ENCODE measurements around the gene LRP5. TPM values are rescaled to one million over a fixed set of nuclear protein-coding genes. Genes with fewer than 3 reads are reported as not detected.
"Not testable (repeated sequence)": the region's sequence is repeated elsewhere in the genome, so short reads cannot be mapped to it uniquely, and the experiment has no call there.

Gene LRP5
- polyA plus RNA-seq, 4 donors = 39.7 to 122 (median 78.4) TPM

DNA sequence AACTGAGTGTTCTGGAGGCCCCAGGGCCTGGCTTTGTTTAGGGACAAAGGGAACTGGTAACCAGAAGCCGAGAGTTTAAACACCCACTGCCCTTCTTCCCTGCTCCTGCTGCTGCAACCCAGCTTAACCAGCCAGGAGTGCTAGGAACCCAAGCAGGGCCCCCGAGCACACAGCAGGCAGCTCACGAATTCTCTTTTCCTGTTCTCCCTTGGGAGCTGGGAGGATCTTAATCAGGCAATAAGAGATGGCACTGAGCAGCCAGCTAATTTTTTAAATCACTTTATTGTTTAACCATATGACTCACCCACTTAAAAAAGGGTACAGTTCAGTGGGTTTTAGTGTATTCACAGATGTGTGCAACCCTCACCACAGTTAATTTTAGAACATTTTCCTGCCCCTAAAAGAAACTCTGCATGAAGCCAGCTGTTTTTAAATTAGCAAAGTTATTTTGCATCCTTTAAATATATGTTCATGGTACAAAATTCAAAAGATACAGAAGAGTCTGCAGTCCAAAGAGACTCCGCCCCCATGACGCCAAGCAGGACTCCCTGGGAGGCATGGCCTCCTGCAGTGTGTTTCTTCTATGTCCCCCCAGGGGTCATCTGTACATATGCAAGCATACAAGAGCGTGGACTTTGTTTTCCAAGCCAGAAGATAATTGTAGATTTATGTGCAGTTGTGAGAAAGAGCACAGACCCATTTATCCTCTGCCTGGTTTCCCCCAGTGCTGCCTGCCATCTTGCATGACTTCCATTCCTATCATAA is 129.3 kb downstream of the LRP5 start:
- DNase-seq (no peak), FAIRE-seq (no peak)
- peaks cover 3 to 93% (median 7%) of the 10 kb centered on the region in 3 donors for H3K36me3 ChIP-seq (ENCODE audit: control insufficient read depth in 3 of 3, insufficient read depth in 2 of 3, low read depth in 1 of 3, low read length in 3 of 3)
- no peak overlapping the region for H3K27ac ChIP-seq (ENCODE audit: low read depth in 1 of 3, low read length in 2 of 3)
- H3K9me3 ChIP-seq (ENCODE audit: control insufficient read depth in 2 of 2, insufficient read depth in 1 of 2, low read depth in 1 of 2, low read length in 1 of 2) = no peaks in the 10 kb centered on the region
- no peaks in the 10 kb centered on the region for H3K4me1 ChIP-seq (ENCODE audit: control insufficient read depth in 3 of 3, insufficient read depth in 2 of 3, low read depth in 1 of 3, low read length in 2 of 3)
- 70 to 83% (median 76%) methylated on average over 6 of the region's 6 CpGs for WGBS, 3 donors
- no peak overlapping the region for H3K4me3 ChIP-seq (ENCODE audit: low read depth in 1 of 3, low read length in 3 of 3)
- H3K27me3 ChIP-seq (ENCODE audit: control insufficient read depth in 3 of 3, insufficient read depth in 3 of 3, low read length in 3 of 3) = no peaks in the 10 kb centered on the region

DNA sequence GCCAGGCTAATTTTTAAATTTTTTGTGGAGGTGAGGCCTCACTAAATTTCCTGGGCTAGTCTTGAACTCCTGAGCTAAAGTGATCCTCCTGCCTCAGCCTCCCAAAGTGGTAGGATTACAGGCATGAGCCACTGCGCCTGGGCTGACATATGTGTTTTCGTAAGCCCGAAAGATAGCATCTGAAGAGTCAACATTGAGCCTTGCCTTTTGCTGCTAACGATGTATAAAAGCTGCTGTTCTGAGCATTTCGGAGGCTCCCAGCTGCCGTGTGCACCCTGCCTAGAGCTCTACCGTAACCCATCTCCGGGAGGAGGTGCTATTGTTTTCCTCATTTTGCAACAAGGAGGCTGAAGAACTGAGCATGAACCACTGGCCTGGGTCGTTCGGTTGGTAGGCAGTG is 130.0 kb downstream of the LRP5 start:
- DNase-seq = no peak
- Histone ChIP-seq H3K27ac (ENCODE audit: low read depth in 1 of 3, low read length in 2 of 3) (no peak overlapping the region), H3K27me3 (ENCODE audit: control insufficient read depth in 3 of 3, insufficient read depth in 3 of 3, low read length in 3 of 3) (no peaks in the 10 kb centered on the region), H3K4me3 (ENCODE audit: low read depth in 1 of 3, low read length in 3 of 3) (no peak overlapping the region), H3K4me1 (ENCODE audit: control insufficient read depth in 3 of 3, insufficient read depth in 2 of 3, low read depth in 1 of 3, low read length in 2 of 3) (peaks cover 0 to 7% (median 0%) of the 10 kb centered on the region in 3 donors), H3K36me3 (ENCODE audit: control insufficient read depth in 3 of 3, insufficient read depth in 2 of 3, low read depth in 1 of 3, low read length in 3 of 3) (peaks cover 3 to 93% (median 8%) of the 10 kb centered on the region in 3 donors), H3K9me3 (ENCODE audit: control insufficient read depth in 2 of 2, insufficient read depth in 1 of 2, low read depth in 1 of 2, low read length in 1 of 2) (no peaks in the 10 kb centered on the region)
- no peak for FAIRE-seq
- 87 to 93% (median 89%) methylated on average over 10 of the region's 10 CpGs for WGBS, 3 donors

DNA sequence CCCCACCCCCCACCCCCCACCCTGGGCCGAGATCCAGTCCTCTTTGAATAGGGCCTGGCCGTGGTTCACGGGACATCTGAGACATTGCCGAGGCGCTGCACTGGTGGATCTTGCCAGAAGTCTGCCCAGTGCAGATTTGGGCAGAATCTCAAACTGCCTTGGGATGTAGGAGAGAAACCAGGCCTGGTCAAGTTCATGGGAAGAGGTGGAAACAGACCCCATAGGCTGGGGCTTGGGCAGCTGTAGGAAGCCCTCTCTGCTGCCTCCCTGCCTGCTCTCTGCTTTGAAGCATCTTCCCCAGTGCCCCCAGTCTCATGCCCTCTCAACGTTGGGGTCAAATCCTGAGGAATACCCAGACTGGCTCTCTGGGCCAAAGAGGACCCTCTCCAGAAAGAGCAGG is 132.2 kb downstream of the LRP5 start:
- 82 to 91% (median 84%) methylated on average over 6 of the region's 6 CpGs for WGBS, 3 donors
- peaks cover 3 to 92% (median 4%) of the 10 kb centered on the region in 3 donors for H3K36me3 ChIP-seq (ENCODE audit: control insufficient read depth in 3 of 3, insufficient read depth in 2 of 3, low read depth in 1 of 3, low read length in 3 of 3)
- no peak for DNase-seq
- no peak overlapping the region for H3K27ac ChIP-seq (ENCODE audit: low read depth in 1 of 3, low read length in 2 of 3)
- no peak for FAIRE-seq
- H3K27me3 ChIP-seq (ENCODE audit: control insufficient read depth in 3 of 3, insufficient read depth in 3 of 3, low read length in 3 of 3) = no peaks in the 10 kb centered on the region
- H3K4me3 ChIP-seq (ENCODE audit: low read depth in 1 of 3, low read length in 3 of 3) = no peak overlapping the region
- no peaks in the 10 kb centered on the region for H3K9me3 ChIP-seq (ENCODE audit: control insufficient read depth in 2 of 2, insufficient read depth in 1 of 2, low read depth in 1 of 2, low read length in 1 of 2)
- peaks cover 0 to 7% (median 0%) of the 10 kb centered on the region in 3 donors for H3K4me1 ChIP-seq (ENCODE audit: control insufficient read depth in 3 of 3, insufficient read depth in 2 of 3, low read depth in 1 of 3, low read length in 2 of 3)

DNA sequence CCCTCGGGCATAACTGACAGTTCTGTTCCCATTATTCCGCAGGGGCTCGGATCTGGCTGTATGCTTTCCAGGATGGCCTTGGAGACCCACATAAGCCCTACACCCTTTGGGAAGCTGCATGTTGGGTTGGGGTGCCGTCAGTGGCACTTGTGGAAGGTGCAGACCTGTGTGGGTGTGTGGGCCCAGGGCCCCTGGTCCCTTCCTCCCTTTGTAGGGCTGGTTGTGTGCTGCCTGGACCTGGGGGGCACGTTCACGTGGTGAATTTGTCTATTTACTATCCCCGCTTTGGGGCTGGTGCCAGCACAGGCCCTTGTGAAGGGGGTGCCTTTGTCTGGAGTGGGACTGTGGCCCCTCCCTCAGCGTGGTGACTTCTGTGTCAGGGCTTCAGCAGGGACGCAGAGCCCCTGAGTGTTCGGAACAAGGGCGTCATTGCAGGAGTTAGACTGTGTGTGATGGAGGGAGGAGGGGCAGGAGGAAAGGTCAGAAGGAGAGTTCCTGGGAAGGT is 133.2 kb downstream of the LRP5 start:
- DNase-seq (no peak), FAIRE-seq (no peak)
- H3K4me3 ChIP-seq (ENCODE audit: low read depth in 1 of 3, low read length in 3 of 3) = no peak overlapping the region
- no peaks in the 10 kb centered on the region for H3K27me3 ChIP-seq (ENCODE audit: control insufficient read depth in 3 of 3, insufficient read depth in 3 of 3, low read length in 3 of 3)
- H3K27ac ChIP-seq (ENCODE audit: low read depth in 1 of 3, low read length in 2 of 3) = no peak overlapping the region
- peaks cover 0 to 7% (median 0%) of the 10 kb centered on the region in 3 donors for H3K4me1 ChIP-seq (ENCODE audit: control insufficient read depth in 3 of 3, insufficient read depth in 2 of 3, low read depth in 1 of 3, low read length in 2 of 3)
- H3K9me3 ChIP-seq (ENCODE audit: control insufficient read depth in 2 of 2, insufficient read depth in 1 of 2, low read depth in 1 of 2, low read length in 1 of 2) = no peaks in the 10 kb centered on the region
- peaks cover 3 to 89% (median 4%) of the 10 kb centered on the region in 3 donors for H3K36me3 ChIP-seq (ENCODE audit: control insufficient read depth in 3 of 3, insufficient read depth in 2 of 3, low read depth in 1 of 3, low read length in 3 of 3)
- 79 to 85% (median 83%) methylated on average over 11 of the region's 11 CpGs for WGBS, 3 donors

DNA sequence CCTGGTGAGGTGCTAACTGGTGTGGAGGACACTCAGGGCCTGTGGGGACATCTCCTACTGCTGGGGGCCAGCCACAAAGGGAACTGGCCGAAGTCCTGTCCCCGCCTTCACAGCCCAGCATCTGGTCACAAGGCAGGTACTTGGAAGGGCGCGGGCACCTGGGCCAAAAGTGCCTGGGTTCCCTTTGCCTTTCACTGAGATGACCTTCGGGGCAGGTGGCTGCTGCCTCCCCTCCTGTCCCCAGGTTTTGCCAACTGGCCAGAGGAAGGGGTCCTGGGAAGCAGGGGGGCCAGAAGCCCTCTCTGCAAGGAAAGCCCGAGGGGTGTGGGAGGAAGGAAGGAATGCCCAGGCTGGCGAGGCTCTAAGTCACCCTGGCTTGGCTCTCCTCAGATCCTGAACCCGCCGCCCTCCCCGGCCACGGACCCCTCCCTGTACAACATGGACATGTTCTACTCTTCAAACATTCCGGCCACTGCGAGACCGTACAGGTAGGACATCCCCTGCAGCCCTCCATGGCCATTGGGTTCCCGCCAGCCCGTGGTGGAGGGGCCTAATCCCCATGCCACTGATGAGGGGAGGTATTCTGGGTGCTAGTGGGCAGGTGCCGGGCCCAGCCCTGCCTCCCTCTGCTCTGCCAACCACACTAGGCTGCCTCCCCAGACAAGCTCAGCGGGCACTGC is 133.8 kb downstream of the LRP5 start:
- H3K4me1 ChIP-seq (ENCODE audit: control insufficient read depth in 3 of 3, insufficient read depth in 2 of 3, low read depth in 1 of 3, low read length in 2 of 3) = peaks cover 0 to 7% (median 0%) of the 10 kb centered on the region in 3 donors
- no peaks in the 10 kb centered on the region for H3K9me3 ChIP-seq (ENCODE audit: control insufficient read depth in 2 of 2, insufficient read depth in 1 of 2, low read depth in 1 of 2, low read length in 1 of 2)
- no peak overlapping the region for H3K4me3 ChIP-seq (ENCODE audit: low read depth in 1 of 3, low read length in 3 of 3)
- peaks cover 3 to 83% (median 4%) of the 10 kb centered on the region in 3 donors for H3K36me3 ChIP-seq (ENCODE audit: control insufficient read depth in 3 of 3, insufficient read depth in 2 of 3, low read depth in 1 of 3, low read length in 3 of 3)
- FAIRE-seq = no peak
- 73 to 90% (median 90%) methylated on average over 12 to 18 of the region's 18 CpGs for WGBS, 3 donors
- no peak overlapping the region for H3K27ac ChIP-seq (ENCODE audit: low read depth in 1 of 3, low read length in 2 of 3)
- no peaks in the 10 kb centered on the region for H3K27me3 ChIP-seq (ENCODE audit: control insufficient read depth in 3 of 3, insufficient read depth in 3 of 3, low read length in 3 of 3)
- no peak for DNase-seq

DNA sequence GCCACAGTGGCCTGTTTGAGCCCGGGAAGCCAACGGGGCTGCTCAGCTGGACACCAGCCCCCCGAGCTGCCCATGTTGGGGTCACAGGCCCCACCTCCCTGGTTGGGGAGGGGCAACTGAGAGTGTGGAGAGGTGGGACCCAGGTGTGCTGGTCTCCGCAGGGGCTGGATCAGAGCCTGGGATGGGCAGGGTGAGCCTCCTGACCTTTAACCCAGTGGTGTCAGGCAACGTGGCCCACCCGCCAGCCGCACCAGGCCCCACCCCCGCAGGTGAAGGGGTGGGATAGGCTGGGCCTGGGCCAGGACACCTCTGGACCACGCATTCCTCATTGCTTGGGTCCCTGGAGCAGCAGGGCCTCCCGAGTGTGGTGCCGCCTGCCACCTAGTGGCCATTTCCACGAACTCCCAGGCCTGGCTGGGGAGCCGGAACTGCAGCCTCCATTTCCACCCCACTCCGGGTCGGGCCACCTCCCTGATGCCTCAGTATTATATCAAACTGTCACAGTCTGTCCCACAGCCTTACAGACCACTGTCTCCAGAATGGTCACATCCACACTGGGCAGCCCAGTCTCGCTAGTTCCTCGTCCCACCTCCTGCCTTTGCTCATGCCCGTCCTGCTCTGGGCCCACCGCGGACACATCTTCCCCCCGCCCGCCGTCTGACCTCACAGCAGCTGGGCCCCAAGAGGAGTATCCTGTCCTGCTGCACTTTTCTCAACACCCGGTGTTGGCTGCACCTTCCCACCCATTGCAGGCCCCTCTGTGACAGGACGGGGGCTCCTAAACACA is 134.8 kb downstream of the LRP5 start:
- H3K4me3 ChIP-seq (ENCODE audit: low read depth in 1 of 3, low read length in 3 of 3) = no peak overlapping the region
- no peak overlapping the region for H3K27ac ChIP-seq (ENCODE audit: low read depth in 1 of 3, low read length in 2 of 3)
- no peaks in the 10 kb centered on the region for H3K9me3 ChIP-seq (ENCODE audit: control insufficient read depth in 2 of 2, insufficient read depth in 1 of 2, low read depth in 1 of 2, low read length in 1 of 2)
- FAIRE-seq = no peak
- H3K27me3 ChIP-seq (ENCODE audit: control insufficient read depth in 3 of 3, insufficient read depth in 3 of 3, low read length in 3 of 3) = no peaks in the 10 kb centered on the region
- peak; percentile 75 to 85 for DNase-seq
- WGBS, 3 donors = 47 to 52% (median 52%) methylated on average over 22 to 25 of the region's 25 CpGs
- H3K4me1 ChIP-seq (ENCODE audit: control insufficient read depth in 3 of 3, insufficient read depth in 2 of 3, low read depth in 1 of 3, low read length in 2 of 3) = peaks cover 0 to 7% (median 0%) of the 10 kb centered on the region in 3 donors
- H3K36me3 ChIP-seq (ENCODE audit: control insufficient read depth in 3 of 3, insufficient read depth in 2 of 3, low read depth in 1 of 3, low read length in 3 of 3) = peaks cover 2 to 74% (median 3%) of the 10 kb centered on the region in 3 donors

DNA sequence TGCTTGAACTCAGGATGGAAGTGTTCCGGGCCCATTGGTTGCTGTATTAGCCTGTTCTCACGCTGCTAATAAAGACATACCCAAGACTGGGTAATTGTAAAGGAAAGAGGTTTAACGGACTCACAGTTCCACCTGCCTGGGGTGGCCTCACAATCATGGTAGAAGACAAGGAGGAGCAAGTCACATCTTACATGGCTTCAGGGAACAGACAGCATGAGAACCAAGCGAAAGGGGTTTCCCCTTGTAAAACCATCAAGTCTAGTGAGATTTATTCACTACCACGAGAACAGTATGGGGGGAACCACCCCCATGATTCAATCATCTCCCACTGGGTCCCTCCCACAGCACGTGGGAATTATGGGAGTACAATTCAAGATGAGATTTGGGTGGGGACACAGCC is 135.5 kb downstream of the LRP5 start:
- H3K36me3 ChIP-seq (ENCODE audit: control insufficient read depth in 3 of 3, insufficient read depth in 2 of 3, low read depth in 1 of 3, low read length in 3 of 3) = peaks cover 2 to 67% (median 3%) of the 10 kb centered on the region in 3 donors
- not testable (repeated sequence) for H3K9me3 ChIP-seq (ENCODE audit: control insufficient read depth in 2 of 2, insufficient read depth in 1 of 2, low read depth in 1 of 2, low read length in 1 of 2); H3K4me3 ChIP-seq (ENCODE audit: low read depth in 1 of 3, low read length in 3 of 3); H3K27me3 ChIP-seq (ENCODE audit: control insufficient read depth in 3 of 3, insufficient read depth in 3 of 3, low read length in 3 of 3); H3K27ac ChIP-seq (ENCODE audit: low read depth in 1 of 3, low read length in 2 of 3); DNase-seq; FAIRE-seq; H3K4me1 ChIP-seq (ENCODE audit: control insufficient read depth in 3 of 3, insufficient read depth in 2 of 3, low read depth in 1 of 3, low read length in 2 of 3)
- 77 to 83% (median 81%) methylated on average over 6 of the region's 6 CpGs for WGBS, 3 donors

DNA sequence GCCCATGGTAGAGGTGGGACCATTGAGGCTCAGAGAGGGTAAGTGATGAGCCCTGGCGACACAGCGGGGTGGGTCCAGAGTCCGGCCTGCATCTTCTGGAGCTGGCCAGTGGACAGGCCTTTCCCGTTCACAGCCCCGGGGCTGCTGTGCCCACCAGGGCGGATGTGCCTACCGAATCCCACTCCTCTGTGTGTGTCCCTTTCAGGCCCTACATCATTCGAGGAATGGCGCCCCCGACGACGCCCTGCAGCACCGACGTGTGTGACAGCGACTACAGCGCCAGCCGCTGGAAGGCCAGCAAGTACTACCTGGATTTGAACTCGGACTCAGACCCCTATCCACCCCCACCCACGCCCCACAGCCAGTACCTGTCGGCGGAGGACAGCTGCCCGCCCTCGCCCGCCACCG is 136.2 kb downstream of the LRP5 start:
- Histone ChIP-seq H3K36me3 (ENCODE audit: control insufficient read depth in 3 of 3, insufficient read depth in 2 of 3, low read depth in 1 of 3, low read length in 3 of 3) (peaks cover 2 to 62% (median 3%) of the 10 kb centered on the region in 3 donors), H3K4me3 (ENCODE audit: low read depth in 1 of 3, low read length in 3 of 3) (no peak overlapping the region), H3K27me3 (ENCODE audit: control insufficient read depth in 3 of 3, insufficient read depth in 3 of 3, low read length in 3 of 3) (no peaks in the 10 kb centered on the region), H3K4me1 (ENCODE audit: control insufficient read depth in 3 of 3, insufficient read depth in 2 of 3, low read depth in 1 of 3, low read length in 2 of 3) (peaks cover 0 to 7% (median 0%) of the 10 kb centered on the region in 3 donors), H3K9me3 (ENCODE audit: control insufficient read depth in 2 of 2, insufficient read depth in 1 of 2, low read depth in 1 of 2, low read length in 1 of 2) (no peaks in the 10 kb centered on the region), H3K27ac (ENCODE audit: low read depth in 1 of 3, low read length in 2 of 3) (no peak overlapping the region)
- 92 to 94% (median 94%) methylated on average over 25 of the region's 25 CpGs for WGBS, 3 donors
- DNase-seq (no peak), FAIRE-seq (no peak)
